Measurements from ENCODE around the gene OTUB1. TPM values are rescaled to one million over a fixed set of nuclear protein-coding genes. Genes with fewer than 3 reads are reported as not detected.

Gene OTUB1
- total RNA-seq, 2 donors from 2014 or later = 78.7 to 82.5 TPM

DNA sequence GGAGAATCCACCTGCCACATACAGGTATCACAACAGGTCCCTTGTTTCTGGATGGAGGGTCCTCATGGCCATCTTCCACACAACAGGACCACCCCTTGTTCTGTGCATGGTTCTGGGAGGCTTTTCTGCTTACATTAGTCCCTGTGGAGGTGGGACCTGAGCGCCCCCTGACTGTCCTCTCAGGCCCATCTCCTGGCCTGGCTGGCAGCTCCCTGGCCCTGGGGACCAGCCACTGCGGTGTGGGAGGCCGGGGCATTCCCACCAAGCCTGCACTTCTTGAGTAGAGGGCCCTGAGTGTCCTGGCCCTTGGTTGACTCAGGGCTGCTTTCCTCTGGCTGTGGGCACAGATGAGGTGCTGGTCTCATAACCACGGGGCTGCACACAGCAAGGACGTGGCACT lies 6.8 kb upstream of the OTUB1 start:
- H3K27me3 ChIP-seq = no peaks in the 10 kb centered on the region
- no peak for DNase-seq
- H3K36me3 ChIP-seq = no peaks in the 10 kb centered on the region
- H3K27ac ChIP-seq = no peak overlapping the region
- H3K4me1 ChIP-seq = peaks cover 10% of the 10 kb centered on the region
- no peaks in the 10 kb centered on the region for H3K9me3 ChIP-seq
- intact Hi-C loops (cut with DNase I) = no loop called here
- H3K9ac ChIP-seq (ENCODE audit: low read depth in 2 of 2, low read length in 2 of 2) = no peak overlapping the region
- TF ChIP-seq CTCF (IDR thresholded peaks at IDR 0.05) = no peak
- no peak overlapping the region for H3K4me3 ChIP-seq

DNA sequence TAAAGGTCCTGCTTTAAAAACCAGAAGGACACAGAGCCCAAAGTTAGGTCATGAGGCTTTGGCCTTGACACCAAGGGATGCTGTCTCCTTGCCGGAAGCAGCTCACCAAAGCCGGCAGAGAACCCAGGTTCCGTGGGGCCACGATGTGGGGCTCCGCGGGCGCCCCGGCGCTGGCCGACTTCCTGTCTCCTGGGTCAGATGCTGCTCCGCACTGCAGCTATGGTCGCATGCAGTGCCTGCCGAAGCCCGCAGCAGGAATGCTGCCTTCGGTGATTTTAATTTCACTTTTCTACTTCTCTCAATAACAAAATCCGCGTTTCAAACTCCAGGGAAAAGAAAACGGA lies 454 bp upstream of the OTUB1 start:
- TF ChIP-seq CTCF (IDR thresholded peaks at IDR 0.05) = no peak
- no peak for DNase-seq
- peak overlapping the region; percentile 83 for H3K27ac ChIP-seq
- H3K36me3 ChIP-seq = no peaks in the 10 kb centered on the region
- peak overlapping the region; percentile 41 to 84 for H3K9ac ChIP-seq (ENCODE audit: low read depth in 2 of 2, low read length in 2 of 2)
- peak overlapping the region; percentile 96 for H3K4me3 ChIP-seq
- H3K27me3 ChIP-seq = no peaks in the 10 kb centered on the region
- H3K4me1 ChIP-seq = peaks cover 11% of the 10 kb centered on the region
- intact Hi-C loops (cut with DNase I) = no loop called here
- no peaks in the 10 kb centered on the region for H3K9me3 ChIP-seq

DNA sequence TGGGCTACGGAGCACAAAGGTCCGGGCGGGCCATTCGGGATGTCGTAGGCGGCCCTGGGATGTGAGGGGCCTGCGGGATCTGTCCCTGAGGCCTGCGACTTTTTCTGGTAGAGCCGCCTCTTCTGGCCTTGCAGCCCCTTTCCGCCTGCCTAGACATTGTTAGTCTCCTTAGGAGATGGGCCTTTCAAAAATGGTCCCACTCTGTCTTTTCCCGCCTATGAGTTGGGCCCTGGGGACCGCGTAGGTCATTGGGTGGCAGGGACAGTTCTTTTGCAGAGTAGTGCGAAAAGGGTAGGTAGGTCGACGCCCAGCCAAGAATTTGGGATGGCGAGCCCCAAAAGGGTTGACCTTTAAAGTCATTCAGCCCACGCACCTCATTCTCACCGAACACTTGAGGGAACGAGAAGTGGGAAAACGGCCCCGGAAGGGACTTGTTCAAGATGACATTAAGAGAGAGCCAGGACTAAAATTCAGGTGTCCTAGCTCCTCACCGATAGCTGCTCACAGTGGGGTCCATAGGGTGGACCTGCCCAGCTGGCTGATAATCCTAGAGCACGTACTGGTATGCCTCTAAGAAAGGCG lies 785 bp downstream of the OTUB1 start:
- Histone ChIP-seq H3K4me3 (peak overlapping the region; percentile 96), H3K27ac (peak overlapping the region; percentile 83), H3K9me3 (no peaks in the 10 kb centered on the region), H3K27me3 (no peaks in the 10 kb centered on the region), H3K36me3 (no peaks in the 10 kb centered on the region), H3K4me1 (peaks cover 11% of the 10 kb centered on the region), H3K9ac (ENCODE audit: low read depth in 2 of 2, low read length in 2 of 2) (peak overlapping the region; percentile 84 to 90)
- TF ChIP-seq CTCF (IDR thresholded peaks at IDR 0.05) = no peak
- intact Hi-C loops (cut with DNase I) = no loop called here
- no peak for DNase-seq

DNA sequence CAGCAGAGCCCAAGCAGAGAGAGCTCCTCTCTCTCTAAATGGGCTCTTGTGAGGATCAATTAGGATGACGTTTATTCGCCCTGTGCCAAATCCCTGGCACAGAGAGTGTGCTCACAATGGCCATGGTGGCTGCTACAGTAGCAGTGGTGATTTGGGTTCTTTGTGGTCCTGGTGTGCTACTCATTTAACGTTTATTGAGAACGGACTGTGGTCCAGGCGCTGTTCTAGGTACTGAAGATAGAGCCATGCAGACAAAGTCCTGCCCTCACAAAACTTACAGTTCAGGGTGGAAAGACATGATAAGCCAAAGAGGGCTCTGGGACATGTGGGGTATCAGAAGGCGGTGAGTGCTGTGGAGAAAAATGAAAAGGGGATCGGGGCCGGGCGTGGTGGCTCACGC lies 5.3 kb downstream of the OTUB1 start:
- H3K4me3 ChIP-seq = no peak overlapping the region
- H3K27ac ChIP-seq = no peak overlapping the region
- no peaks in the 10 kb centered on the region for H3K36me3 ChIP-seq
- H3K9me3 ChIP-seq = no peaks in the 10 kb centered on the region
- peaks cover 6% of the 10 kb centered on the region for H3K4me1 ChIP-seq
- H3K9ac ChIP-seq (ENCODE audit: low read depth in 2 of 2, low read length in 2 of 2) = no peak overlapping the region
- intact Hi-C loops (cut with DNase I) = no loop called here
- TF ChIP-seq CTCF (IDR thresholded peaks at IDR 0.05) = no peak
- H3K27me3 ChIP-seq = no peaks in the 10 kb centered on the region
- DNase-seq = no peak

- Histone ChIP-seq H3K4me3 (no peak overlapping the region), H3K36me3 (peaks cover 11% of the 10 kb centered on the region), H3K27me3 (no peaks in the 10 kb centered on the region), H3K9me3 (no peaks in the 10 kb centered on the region), H3K27ac (no peak overlapping the region), H3K9ac (ENCODE audit: low read depth in 2 of 2, low read length in 2 of 2) (no peak overlapping the region), H3K4me1 (no peaks in the 10 kb centered on the region)
- intact Hi-C loops (cut with DNase I) = no loop called here
- no peak for TF ChIP-seq CTCF (IDR thresholded peaks at IDR 0.05)
- no peak for DNase-seq
Observed at GRCh38 chr11:63993100-63993499, 6.9 kb downstream of the OTUB1 start.
